Stimulated activated CD4-positive, alpha-beta T cell treated with anti-CD3 and anti-CD28 coated beads, Interleukin-1b, Interleukin-23, amount 100 ng/mL, for 24 hours (primary cell): ENCODE results near the gene INPP4B.
"Not testable (repeated sequence)": the region's sequence is repeated elsewhere in the genome, so short reads cannot be mapped to it uniquely, and the experiment has no call there.

Source experiments
- DNase-seq, 4 experiments: peaks; one replicate each; pipeline ENCODE4 v3.0.0-alpha.2; 2020; ENCODE audit warnings: low read depth in 4 of 4, low spot score in 1 of 4

INPP4B gene

GRCh38 chr4:142101401-142101800 is 744.7 kb downstream of the INPP4B start:
- DNase-seq = no peak

GRCh38 chr4:142100941-142101340 is 745.2 kb downstream of the INPP4B start:
- DNase-seq = no peak

- no peak for DNase-seq
Observed at GRCh38 chr4:142098900-142099545, 747.1 kb downstream of the INPP4B start.

GRCh38 chr4:142098380-142098779 is 747.7 kb downstream of the INPP4B start:
- DNase-seq = no peak

- no peak for DNase-seq
Observed at GRCh38 chr4:142097015-142097414, 749.1 kb downstream of the INPP4B start.

- DNase-seq = no peak
Observed at GRCh38 chr4:142095886-142096605, 750.1 kb downstream of the INPP4B start.

GRCh38 chr4:142092941-142093340 is 753.2 kb downstream of the INPP4B start:
- no peak for DNase-seq

GRCh38 chr4:142091691-142092182 is 754.4 kb downstream of the INPP4B start:
- no peak for DNase-seq

GRCh38 chr4:142091085-142091513 is 755.0 kb downstream of the INPP4B start:
- DNase-seq = no peak

- no peak for DNase-seq
Observed at GRCh38 chr4:142088906-142089305, 757.2 kb downstream of the INPP4B start.

GRCh38 chr4:142085513-142086292 is 760.4 kb downstream of the INPP4B start:
- DNase-seq = no peak

- DNase-seq = no peak
Observed at GRCh38 chr4:142083264-142083663, 762.8 kb downstream of the INPP4B start.

GRCh38 chr4:142081025-142081424 is 765.1 kb downstream of the INPP4B start:
- no peak for DNase-seq

GRCh38 chr4:142079959-142080358 is 766.1 kb downstream of the INPP4B start:
- no peak for DNase-seq

GRCh38 chr4:142077048-142077447 is 769.1 kb downstream of the INPP4B start:
- no peak for DNase-seq

- DNase-seq = not testable (repeated sequence)
Observed at GRCh38 chr4:142068304-142068703, 777.8 kb downstream of the INPP4B start.

GRCh38 chr4:142066562-142066961 is 779.5 kb downstream of the INPP4B start:
- not testable (repeated sequence) for DNase-seq

GRCh38 chr4:142065086-142065647 is 780.9 kb downstream of the INPP4B start:
- DNase-seq = no peak

- no peak for DNase-seq
Observed at GRCh38 chr4:142064181-142064580, 781.9 kb downstream of the INPP4B start.

GRCh38 chr4:142045996-142046395 is 800.1 kb downstream of the INPP4B start:
- DNase-seq = no peak

- no peak for DNase-seq
Observed at GRCh38 chr4:142044271-142044670, 801.8 kb downstream of the INPP4B start.
